NCI-H2196 treated with DMSO at 0.1 percent for 48 hours (cell line): ENCODE data around the gene CHST3.
"Not testable (repeated sequence)": the region's sequence is repeated elsewhere in the genome, so short reads cannot be mapped to it uniquely, and the experiment has no call there.

Experiments used
- DNase-seq: peaks from one replicate; lab custom pipeline; 2025; ENCODE audit not compliant: unreplicated experiment; lab: John Stamatoyannopoulos, UW

Gene CHST3

GRCh38 chr10:71948496-71949067 is 15.6 kb upstream of the CHST3 start:
- DNase-seq, result no peak

- DNase-seq, result no peak
Observed at GRCh38 chr10:71950683-71951082, 13.5 kb upstream of the CHST3 start.

- DNase-seq, result no peak
Observed at GRCh38 chr10:71952745-71953144, 11.4 kb upstream of the CHST3 start.

- DNase-seq, result no peak
Observed at GRCh38 chr10:71957546-71958275, 6.5 kb upstream of the CHST3 start.

GRCh38 chr10:71959526-71959925 is 4.7 kb upstream of the CHST3 start:
- no peak for DNase-seq

- DNase-seq, result no peak
Observed at GRCh38 chr10:71961831-71962230, 2.4 kb upstream of the CHST3 start.

GRCh38 chr10:71962901-71963300 is 1.3 kb upstream of the CHST3 start:
- no peak for DNase-seq

- no peak for DNase-seq
Observed at GRCh38 chr10:71963351-71964097, 671 bp upstream of the CHST3 start.

GRCh38 chr10:71964743-71965515 is 734 bp downstream of the CHST3 start:
- no peak for DNase-seq

- no peak for DNase-seq
Observed at GRCh38 chr10:71965623-71966022, 1.4 kb downstream of the CHST3 start.

- DNase-seq, result no peak
Observed at GRCh38 chr10:71966046-71967004, 2.1 kb downstream of the CHST3 start.

GRCh38 chr10:71967958-71968357 is 3.8 kb downstream of the CHST3 start:
- DNase-seq, result not testable (repeated sequence)

GRCh38 chr10:71968553-71969474 is 4.6 kb downstream of the CHST3 start:
- no peak for DNase-seq

GRCh38 chr10:71969929-71970328 is 5.7 kb downstream of the CHST3 start:
- no peak for DNase-seq

GRCh38 chr10:71970331-71970730 is 6.1 kb downstream of the CHST3 start:
- no peak for DNase-seq

GRCh38 chr10:71970869-71971268 is 6.7 kb downstream of the CHST3 start:
- DNase-seq, result no peak

- no peak for DNase-seq
Observed at GRCh38 chr10:71971311-71971731, 7.1 kb downstream of the CHST3 start.

GRCh38 chr10:71971769-71972555 is 7.8 kb downstream of the CHST3 start:
- DNase-seq, result no peak
